ENCODE data around the gene EDAR.

- TF ChIP-seq CTCF (conservative IDR thresholded peaks at IDR 0.05 in 1 of 2, IDR thresholded peaks at IDR 0.05 in 1 of 2; ENCODE audit: low read depth in 1 of 2, low read length in 2 of 2) (no peak), EZH2 (IDR thresholded peaks at IDR 0.05; ENCODE audit: low read length, missing control alignments) (no peak)
These were observed 54.3 kb downstream of the EDAR start for GRCh38 chr2:108934583-108935245.

Data from fibroblast of lung (primary cell).